ENCODE measurements around the gene MAG.
A peak's percentile ranks its signal among the peaks of the same experiment; 100 is the strongest.

The MAG gene

DNA sequence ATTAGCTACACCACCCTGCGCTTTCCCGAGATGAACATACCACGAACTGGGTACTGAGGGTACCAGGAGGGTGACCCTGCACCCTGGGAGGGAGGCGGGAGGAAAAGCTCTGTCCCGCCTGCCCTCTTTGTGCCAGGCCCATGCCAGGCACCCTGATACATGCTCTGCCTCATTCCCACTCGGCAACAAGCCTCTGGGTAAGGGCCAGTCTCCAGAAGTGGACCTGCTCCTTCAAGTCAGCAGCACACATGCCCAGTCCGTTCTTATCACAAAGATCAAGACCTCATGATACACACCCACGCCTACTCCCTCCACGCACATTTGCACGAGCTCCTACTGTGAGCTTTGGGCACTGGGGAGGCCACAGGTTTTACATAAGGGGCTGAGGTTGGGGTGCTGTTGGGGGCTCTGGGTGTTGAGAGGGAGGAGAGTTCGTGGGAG, 53.7 kb downstream of the MAG start:
- H2AFZ ChIP-seq (ENCODE audit: low read depth, low read length) = no peak overlapping the region
- peak overlapping the region; percentile 97 for H3K27ac ChIP-seq (ENCODE audit: low read length)
- TF ChIP-seq, protein P1, sequence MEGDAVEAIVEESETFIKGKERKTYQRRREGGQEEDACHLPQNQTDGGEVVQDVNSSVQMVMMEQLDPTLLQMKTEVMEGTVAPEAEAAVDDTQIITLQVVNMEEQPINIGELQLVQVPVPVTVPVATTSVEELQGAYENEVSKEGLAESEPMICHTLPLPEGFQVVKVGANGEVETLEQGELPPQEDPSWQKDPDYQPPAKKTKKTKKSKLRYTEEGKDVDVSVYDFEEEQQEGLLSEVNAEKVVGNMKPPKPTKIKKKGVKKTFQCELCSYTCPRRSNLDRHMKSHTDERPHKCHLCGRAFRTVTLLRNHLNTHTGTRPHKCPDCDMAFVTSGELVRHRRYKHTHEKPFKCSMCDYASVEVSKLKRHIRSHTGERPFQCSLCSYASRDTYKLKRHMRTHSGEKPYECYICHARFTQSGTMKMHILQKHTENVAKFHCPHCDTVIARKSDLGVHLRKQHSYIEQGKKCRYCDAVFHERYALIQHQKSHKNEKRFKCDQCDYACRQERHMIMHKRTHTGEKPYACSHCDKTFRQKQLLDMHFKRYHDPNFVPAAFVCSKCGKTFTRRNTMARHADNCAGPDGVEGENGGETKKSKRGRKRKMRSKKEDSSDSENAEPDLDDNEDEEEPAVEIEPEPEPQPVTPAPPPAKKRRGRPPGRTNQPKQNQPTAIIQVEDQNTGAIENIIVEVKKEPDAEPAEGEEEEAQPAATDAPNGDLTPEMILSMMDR (IDR thresholded peaks at IDR 0.05; ENCODE audit: low read depth, low read length) = no peak
- no peak for TF ChIP-seq EZH2phosphoT487 (IDR thresholded peaks at IDR 0.05; ENCODE audit: low read depth)
- H4K20me1 ChIP-seq (ENCODE audit: insufficient read depth, low read length) = no peaks in the 10 kb centered on the region
- H3K36me3 ChIP-seq (replicated peaks; ENCODE audit: low read depth, low read length) = peaks cover 67% of the 10 kb centered on the region
- no peaks in the 10 kb centered on the region for H3K79me2 ChIP-seq (ENCODE audit: low read length)
- H3K4me1 ChIP-seq (ENCODE audit: low read length) = peaks cover 54% of the 10 kb centered on the region
- peak overlapping the region; percentile 91 for H3K9ac ChIP-seq (ENCODE audit: low read length)
- H3K4me2 ChIP-seq (ENCODE audit: low read length) = peak overlapping the region; percentile 55
- H3K4me3 ChIP-seq (ENCODE audit: low read length) = no peak overlapping the region; the same call in 1 of the 2 replicates
- no peaks in the 10 kb centered on the region for H3K9me3 ChIP-seq (ENCODE audit: insufficient read depth, low read length)
- H3K27me3 ChIP-seq (ENCODE audit: low read depth, low read length) = no peaks in the 10 kb centered on the region

- no peak for TF ChIP-seq EZH2phosphoT487 (IDR thresholded peaks at IDR 0.05; ENCODE audit: low read depth)
- TF ChIP-seq, protein P1 (IDR thresholded peaks at IDR 0.05; ENCODE audit: low read depth, low read length) = no peak
- Histone ChIP-seq H3K36me3 (replicated peaks; ENCODE audit: low read depth, low read length) (peaks cover 60% of the 10 kb centered on the region), H3K4me2 (ENCODE audit: low read length) (peak overlapping the region; percentile 64), H3K27ac (ENCODE audit: low read length) (peak overlapping the region; percentile 97), H2AFZ (ENCODE audit: low read depth, low read length) (no peak overlapping the region), H3K4me3 (ENCODE audit: low read length) (peak overlapping the region; percentile 45), H3K9me3 (ENCODE audit: insufficient read depth, low read length) (no peaks in the 10 kb centered on the region), H4K20me1 (ENCODE audit: insufficient read depth, low read length) (no peaks in the 10 kb centered on the region), H3K27me3 (ENCODE audit: low read depth, low read length) (no peaks in the 10 kb centered on the region), H3K9ac (ENCODE audit: low read length) (peak overlapping the region; percentile 91), H3K79me2 (ENCODE audit: low read length) (no peaks in the 10 kb centered on the region), H3K4me1 (ENCODE audit: low read length) (peaks cover 58% of the 10 kb centered on the region)
Observed at GRCh38 chr19:35346193-35347052, 54.5 kb downstream of the MAG start.

GRCh38 chr19:35347171-35347929, 55.4 kb downstream of the MAG start, which contains the start of gene FFAR1:
Gene FFAR1 (plus strand): TSS chr19:35347902. CDS start chr19:35351552, 3,650 bp downstream.
- TF ChIP-seq, protein P1 (IDR thresholded peaks at IDR 0.05; ENCODE audit: low read depth, low read length) = no peak
- no peak for TF ChIP-seq EZH2phosphoT487 (IDR thresholded peaks at IDR 0.05; ENCODE audit: low read depth)
- peaks cover 55% of the 10 kb centered on the region for H3K36me3 ChIP-seq (replicated peaks; ENCODE audit: low read depth, low read length)
- no peaks in the 10 kb centered on the region for H3K9me3 ChIP-seq (ENCODE audit: insufficient read depth, low read length)
- H3K4me1 ChIP-seq (ENCODE audit: low read length) = peaks cover 60% of the 10 kb centered on the region
- H3K9ac ChIP-seq (ENCODE audit: low read length) = peak within 1 kb of the TSS; percentile 91
- no peaks in the 10 kb centered on the region for H3K27me3 ChIP-seq (ENCODE audit: low read depth, low read length)
- peak within 1 kb of the TSS; percentile 45 for H3K4me3 ChIP-seq (ENCODE audit: low read length)
- H3K79me2 ChIP-seq (ENCODE audit: low read length) = no peaks in the 10 kb centered on the region
- H3K27ac ChIP-seq (ENCODE audit: low read length) = peak within 1 kb of the TSS; percentile 97
- H2AFZ ChIP-seq (ENCODE audit: low read depth, low read length) = no peak within 1 kb of the TSS
- H3K4me2 ChIP-seq (ENCODE audit: low read length) = peak within 1 kb of the TSS; percentile 64
- no peaks in the 10 kb centered on the region for H4K20me1 ChIP-seq (ENCODE audit: insufficient read depth, low read length)

- Histone ChIP-seq H3K4me3 (ENCODE audit: low read length) (peak overlapping the region; percentile 5; the same call in 1 of the 2 replicates), H3K9ac (ENCODE audit: low read length) (peak overlapping the region; percentile 72), H3K9me3 (ENCODE audit: insufficient read depth, low read length) (no peaks in the 10 kb centered on the region), H3K27me3 (ENCODE audit: low read depth, low read length) (no peaks in the 10 kb centered on the region), H3K36me3 (replicated peaks; ENCODE audit: low read depth, low read length) (peaks cover 52% of the 10 kb centered on the region), H3K4me1 (ENCODE audit: low read length) (peaks cover 66% of the 10 kb centered on the region), H2AFZ (ENCODE audit: low read depth, low read length) (no peak overlapping the region), H3K4me2 (ENCODE audit: low read length) (peak overlapping the region; percentile 44), H3K27ac (ENCODE audit: low read length) (peak overlapping the region; percentile 97), H3K79me2 (ENCODE audit: low read length) (no peaks in the 10 kb centered on the region), H4K20me1 (ENCODE audit: insufficient read depth, low read length) (no peaks in the 10 kb centered on the region)
- TF ChIP-seq, protein P1 (IDR thresholded peaks at IDR 0.05; ENCODE audit: low read depth, low read length) = no peak
- no peak for TF ChIP-seq EZH2phosphoT487 (IDR thresholded peaks at IDR 0.05; ENCODE audit: low read depth)
Observed at GRCh38 chr19:35347930-35348298, 56.0 kb downstream of the MAG start.

All from OCI-LY3 (cell line).